Bronchial epithelial cell (primary cell): ENCODE results near the gene KCTD16. TPM values are rescaled to one million over a fixed set of nuclear protein-coding genes. Genes with fewer than 3 reads are reported as not detected.
A peak's percentile ranks its signal among the peaks of the same experiment; 100 is the strongest.

Experiments used
- DNase-seq: peaks from one replicate; pipeline ENCODE4 v3.0.0-alpha.2; 2010; ENCODE audit warnings: low read depth
- FAIRE-seq: peaks from 2 replicates; lab custom pipeline; 2011; peaks lifted over from hg19 to GRCh38; lab: Jason Lieb, UNC
- H3K27me3 ChIP-seq: 2 replicates; pipeline ENCODE4 v1.5.1; 2011; ENCODE audit warnings: low read length; ENCODE audit not compliant: control insufficient read depth, insufficient read depth
- H3K36me3 ChIP-seq: 2 replicates; pipeline ENCODE4 v1.5.1; 2011; ENCODE audit warnings: low read length; ENCODE audit not compliant: control insufficient read depth, insufficient read depth
- H3K4me3 ChIP-seq: 2 replicates; pipeline ENCODE4 v1.5.1; 2011; ENCODE audit warnings: mild to moderate bottlenecking, low read depth, low read length, control low read depth
- CTCF ChIP-seq: IDR thresholded peaks from 2 replicates; pipeline ENCODE4 v1.5.1; 2011; ENCODE audit warnings: mild to moderate bottlenecking, moderate library complexity, low read length, control low read depth, inconsistent platforms; ENCODE audit not compliant: insufficient read depth, severe bottlenecking
- total RNA-seq: library from RNA; depleted of rRNA; stranded (reverse); fragments of >200 nt; gene quantifications from 2 replicates; pipeline ENCODE4 v1.2.1, GENCODE V29; 2014

Gene KCTD16
- total RNA-seq, 1 donor from 2014 or later = under 0.01 TPM

- H3K36me3 ChIP-seq = no peaks in the 10 kb centered on the region
- H3K27me3 ChIP-seq = no peaks in the 10 kb centered on the region
- FAIRE-seq (no peak), DNase-seq (no peak)
- TF ChIP-seq CTCF = no peak
- no peak overlapping the region for H3K4me3 ChIP-seq
Observed at GRCh38 chr5:144485540-144485939, 314.9 kb downstream of the KCTD16 start.

- no peak for DNase-seq
- Histone ChIP-seq H3K36me3 (no peaks in the 10 kb centered on the region), H3K27me3 (no peaks in the 10 kb centered on the region), H3K4me3 (no peak overlapping the region)
- FAIRE-seq = no peak
- peak; percentile 13 for TF ChIP-seq CTCF
Observed at GRCh38 chr5:144487207-144487606, 316.5 kb downstream of the KCTD16 start.

GRCh38 chr5:144487761-144488160 is 317.1 kb downstream of the KCTD16 start:
- no peak for DNase-seq
- Histone ChIP-seq H3K27me3 (no peaks in the 10 kb centered on the region), H3K4me3 (no peak overlapping the region), H3K36me3 (no peaks in the 10 kb centered on the region)
- no peak for FAIRE-seq
- no peak for TF ChIP-seq CTCF

- no peaks in the 10 kb centered on the region for H3K27me3 ChIP-seq
- no peak overlapping the region for H3K4me3 ChIP-seq
- TF ChIP-seq CTCF = no peak
- DNase-seq (no peak), FAIRE-seq (peak; percentile 64)
- no peaks in the 10 kb centered on the region for H3K36me3 ChIP-seq
Observed at GRCh38 chr5:144503123-144503522, 332.4 kb downstream of the KCTD16 start.

- no peaks in the 10 kb centered on the region for H3K27me3 ChIP-seq
- no peaks in the 10 kb centered on the region for H3K36me3 ChIP-seq
- no peak overlapping the region for H3K4me3 ChIP-seq
- DNase-seq (peak; percentile 63), FAIRE-seq (no peak)
- TF ChIP-seq CTCF = no peak
Observed at GRCh38 chr5:144504929-144505577, 334.4 kb downstream of the KCTD16 start.
